SJSA1 (cell line): ENCODE measurements around the gene STXBP1. TPM values are rescaled to one million over a fixed set of nuclear protein-coding genes. Genes with fewer than 3 reads are reported as not detected.
A peak's percentile ranks its signal among the peaks of the same experiment; 100 is the strongest.

Experiments used
- DNase-seq, 2 experiments: peaks; one replicate each; pipeline ENCODE4 v3.0.0-alpha.2; 2015 to 2020; ENCODE audit warnings: low spot score in 2 of 2, low read depth in 1 of 2
- H3K27ac ChIP-seq: fragments of 250-450 bp; sonication (Bioruptor Pico); 2 replicates; pipeline ENCODE4 v1.5.1; 2020; ENCODE audit warnings: mild to moderate bottlenecking, moderate library complexity
- H3K27me3 ChIP-seq: fragments of 250-450 bp; sonication (Bioruptor Pico); replicated peaks from 2 replicates; pipeline ENCODE4 v1.5.1; 2020; ENCODE audit warnings: mild to moderate bottlenecking, moderate library complexity
- H3K36me3 ChIP-seq: fragments of 250-450 bp; sonication (Bioruptor Pico); 2 replicates; pipeline ENCODE4 v1.5.1; 2020; ENCODE audit warnings: mild to moderate bottlenecking
- H3K4me1 ChIP-seq: fragments of 250-450 bp; sonication (Bioruptor Pico); replicated peaks from 2 replicates; pipeline ENCODE4 v1.6.1; 2021; ENCODE audit warnings: mild to moderate bottlenecking
- H3K4me3 ChIP-seq: fragments of 250-450 bp; sonication (Bioruptor Pico); 2 replicates; pipeline ENCODE4 v1.5.1; 2020; ENCODE audit warnings: mild to moderate bottlenecking
- H3K9me3 ChIP-seq: fragments of 250-450 bp; sonication (Bioruptor Pico); replicated peaks from 2 replicates; pipeline ENCODE4 v1.5.1; 2020; ENCODE audit warnings: mild to moderate bottlenecking
- total RNA-seq: library from RNA; depleted of rRNA; stranded (reverse); fragments of >200 nt; shearing (Covaris generic); gene quantifications from 2 replicates; pipeline ENCODE4 v1.2.3, GENCODE V29; 2014

STXBP1 gene
- total RNA-seq, 1 experiment from 2014 or later: 18.4 TPM

GRCh38 chr9:127586096-127586495 is 26.0 kb upstream of the STXBP1 start:
- Histone ChIP-seq H3K9me3 (no peaks in the 10 kb centered on the region; the same call in 1 of the 2 replicates), H3K36me3 (no peaks in the 10 kb centered on the region), H3K27ac (no peak overlapping the region), H3K4me1 (peaks cover 35% of the 10 kb centered on the region), H3K27me3 (no peaks in the 10 kb centered on the region), H3K4me3 (no peak overlapping the region)
- DNase-seq: no peak

GRCh38 chr9:127586537-127586936 is 25.5 kb upstream of the STXBP1 start:
- Histone ChIP-seq H3K9me3 (no peaks in the 10 kb centered on the region; the same call in 1 of the 2 replicates), H3K4me3 (no peak overlapping the region), H3K4me1 (peaks cover 35% of the 10 kb centered on the region), H3K27me3 (no peaks in the 10 kb centered on the region), H3K27ac (no peak overlapping the region), H3K36me3 (no peaks in the 10 kb centered on the region)
- peak; percentile 68 to 82 for DNase-seq

- H3K9me3 ChIP-seq: no peaks in the 10 kb centered on the region; the same call in 1 of the 2 replicates
- H3K36me3 ChIP-seq: no peaks in the 10 kb centered on the region
- no peak overlapping the region for H3K27ac ChIP-seq
- no peak overlapping the region for H3K4me3 ChIP-seq
- DNase-seq: no peak
- H3K4me1 ChIP-seq: peaks cover 35% of the 10 kb centered on the region
- no peaks in the 10 kb centered on the region for H3K27me3 ChIP-seq
Observed at GRCh38 chr9:127587966-127588365, 24.1 kb upstream of the STXBP1 start.

- Histone ChIP-seq H3K4me3 (no peak overlapping the region), H3K36me3 (no peaks in the 10 kb centered on the region), H3K27ac (no peak overlapping the region), H3K9me3 (no peaks in the 10 kb centered on the region), H3K4me1 (peaks cover 26% of the 10 kb centered on the region), H3K27me3 (no peaks in the 10 kb centered on the region)
- DNase-seq: no peak
Observed at GRCh38 chr9:127588740-127589506, 23.2 kb upstream of the STXBP1 start.

GRCh38 chr9:127589955-127590370 is 22.1 kb upstream of the STXBP1 start:
- peak; percentile 50 to 67 for DNase-seq
- Histone ChIP-seq H3K9me3 (no peaks in the 10 kb centered on the region), H3K27me3 (no peaks in the 10 kb centered on the region), H3K4me1 (peaks cover 18% of the 10 kb centered on the region), H3K27ac (no peak overlapping the region), H3K36me3 (no peaks in the 10 kb centered on the region), H3K4me3 (no peak overlapping the region)

GRCh38 chr9:127595611-127596010 is 16.5 kb upstream of the STXBP1 start:
- Histone ChIP-seq H3K36me3 (no peaks in the 10 kb centered on the region), H3K27me3 (no peaks in the 10 kb centered on the region), H3K27ac (no peak overlapping the region), H3K9me3 (no peaks in the 10 kb centered on the region), H3K4me1 (peaks cover 8% of the 10 kb centered on the region), H3K4me3 (no peak overlapping the region)
- DNase-seq: no peak

- peaks cover 5% of the 10 kb centered on the region for H3K4me1 ChIP-seq
- DNase-seq: no peak
- no peaks in the 10 kb centered on the region for H3K36me3 ChIP-seq
- H3K9me3 ChIP-seq: no peaks in the 10 kb centered on the region
- no peak overlapping the region for H3K27ac ChIP-seq
- no peak overlapping the region for H3K4me3 ChIP-seq
- no peaks in the 10 kb centered on the region for H3K27me3 ChIP-seq
Observed at GRCh38 chr9:127598839-127599549, 13.1 kb upstream of the STXBP1 start.

- H3K36me3 ChIP-seq: no peaks in the 10 kb centered on the region
- DNase-seq: no peak
- H3K27ac ChIP-seq: no peak overlapping the region
- no peaks in the 10 kb centered on the region for H3K9me3 ChIP-seq
- H3K4me1 ChIP-seq: peaks cover 5% of the 10 kb centered on the region
- H3K4me3 ChIP-seq: no peak overlapping the region
- H3K27me3 ChIP-seq: no peaks in the 10 kb centered on the region
Observed at GRCh38 chr9:127599550-127599891, 12.6 kb upstream of the STXBP1 start.

- Histone ChIP-seq H3K4me1 (peaks cover 3% of the 10 kb centered on the region; the same call in 1 of the 2 replicates), H3K27ac (no peak overlapping the region), H3K4me3 (no peak overlapping the region), H3K9me3 (no peaks in the 10 kb centered on the region), H3K36me3 (no peaks in the 10 kb centered on the region), H3K27me3 (no peaks in the 10 kb centered on the region)
- no peak for DNase-seq
Observed at GRCh38 chr9:127603226-127603625, 8.9 kb upstream of the STXBP1 start.

- Histone ChIP-seq H3K4me1 (peaks cover 3% of the 10 kb centered on the region; the same call in 1 of the 2 replicates), H3K27ac (no peak overlapping the region), H3K4me3 (no peak overlapping the region), H3K36me3 (no peaks in the 10 kb centered on the region), H3K9me3 (no peaks in the 10 kb centered on the region), H3K27me3 (no peaks in the 10 kb centered on the region)
- no peak for DNase-seq
Observed at GRCh38 chr9:127606043-127606442, 6.0 kb upstream of the STXBP1 start.

- Histone ChIP-seq H3K4me3 (no peak overlapping the region), H3K27ac (no peak overlapping the region), H3K9me3 (peaks cover 3% of the 10 kb centered on the region; the same call in 1 of the 2 replicates), H3K27me3 (no peaks in the 10 kb centered on the region), H3K36me3 (peaks cover 6% of the 10 kb centered on the region; the same call in 1 of the 2 replicates), H3K4me1 (peaks cover 13% of the 10 kb centered on the region)
- DNase-seq: no peak
Observed at GRCh38 chr9:127608104-127608966, 3.7 kb upstream of the STXBP1 start.

- Histone ChIP-seq H3K9me3 (peaks cover 5% of the 10 kb centered on the region; the same call in 1 of the 2 replicates), H3K36me3 (peaks cover 9% of the 10 kb centered on the region; the same call in 1 of the 2 replicates), H3K4me1 (peaks cover 16% of the 10 kb centered on the region), H3K27ac (no peak overlapping the region), H3K27me3 (no peaks in the 10 kb centered on the region), H3K4me3 (peak overlapping the region; percentile 99)
- no peak for DNase-seq
Observed at GRCh38 chr9:127611603-127611898, 526 bp upstream of the STXBP1 start.

- H3K4me3 ChIP-seq: peak overlapping the region; percentile 76
- DNase-seq: peak; percentile 52 to 61
Observed at GRCh38 chr9:127612939-127613582, 984 bp downstream of the STXBP1 start.

More at GRCh38 chr9:127612939-127613582, 984 bp downstream of the STXBP1 start:
- peaks cover 16% of the 10 kb centered on the region for H3K4me1 ChIP-seq
- H3K27me3 ChIP-seq: no peaks in the 10 kb centered on the region
- H3K9me3 ChIP-seq: peaks cover 5% of the 10 kb centered on the region; the same call in 1 of the 2 replicates
- H3K27ac ChIP-seq: peak overlapping the region; percentile 8; the same call in 1 of the 2 replicates
- peaks cover 9% of the 10 kb centered on the region; the same call in 1 of the 2 replicates for H3K36me3 ChIP-seq
